Measurements from ENCODE around the gene ZNF792.

- TF ChIP-seq CTCF (IDR thresholded peaks at IDR 0.05; ENCODE audit: low read length) = no peak
- no peak for TF ChIP-seq EZH2 (IDR thresholded peaks at IDR 0.05; ENCODE audit: borderline replicate concordance, low read length)
These were observed 38.7 kb downstream of the ZNF792 start for GRCh38 chr19:34925278-34925855.
